HUES48 (cell line): ENCODE measurements around the gene SULT2A1.
A peak's percentile ranks its signal among the peaks of the same experiment; 100 is the strongest.

Source experiments
- H3K27ac ChIP-seq: one replicate; pipeline ENCODE4 v1.7.0; 2013; ENCODE audit warnings: low read depth, low read length, inconsistent platforms
- H3K27me3 ChIP-seq: 2 replicates; pipeline ENCODE4 v1.6.1; 2013; ENCODE audit warnings: mild to moderate bottlenecking, low read length; ENCODE audit not compliant: control insufficient read depth, insufficient read depth
- H3K36me3 ChIP-seq: 2 replicates; pipeline ENCODE4 v1.6.1; 2013; ENCODE audit warnings: low read length; ENCODE audit not compliant: control insufficient read depth, insufficient read depth
- H3K4me1 ChIP-seq: 2 replicates; pipeline ENCODE4 v1.6.1; 2013; ENCODE audit warnings: mild to moderate bottlenecking, low read length; ENCODE audit not compliant: control insufficient read depth, insufficient read depth
- H3K4me3 ChIP-seq: 2 replicates; pipeline ENCODE4 v1.5.1; 2013; ENCODE audit warnings: mild to moderate bottlenecking, low read depth, low read length
- H3K9ac ChIP-seq: 2 replicates; pipeline ENCODE4 v1.6.1; 2013; ENCODE audit warnings: mild to moderate bottlenecking, low read depth, low read length, moderate library complexity
- H3K9me3 ChIP-seq: 2 replicates; pipeline ENCODE4 v1.6.1; 2013; ENCODE audit warnings: low read length; ENCODE audit not compliant: control insufficient read depth, insufficient read depth

Gene SULT2A1

DNA sequence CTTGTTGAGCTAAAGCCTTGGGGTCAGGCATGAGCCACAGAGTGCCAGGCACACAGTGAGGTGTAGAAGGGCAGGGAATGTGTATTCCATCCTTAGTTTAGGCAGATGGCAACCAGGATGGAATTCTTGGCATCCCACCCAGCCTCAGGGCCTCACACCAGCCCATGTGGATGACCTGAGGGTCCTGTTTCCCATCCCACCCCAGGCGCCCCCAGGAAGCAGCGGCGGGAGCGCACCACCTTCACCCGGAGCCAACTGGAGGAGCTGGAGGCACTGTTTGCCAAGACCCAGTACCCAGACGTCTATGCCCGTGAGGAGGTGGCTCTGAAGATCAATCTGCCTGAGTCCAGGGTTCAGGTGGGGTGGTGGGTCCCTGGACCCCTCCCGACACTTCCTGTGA, 50.1 kb downstream of the SULT2A1 start:
- Histone ChIP-seq H3K4me3 (no peak overlapping the region), H3K9ac (no peak overlapping the region), H3K4me1 (0 out of 2 replicates have a peak, but pooled peaks cover 6% of the 10 kb centered on the region), H3K27ac (no peak overlapping the region), H3K27me3 (no peaks in the 10 kb centered on the region), H3K36me3 (no peaks in the 10 kb centered on the region), H3K9me3 (no peaks in the 10 kb centered on the region)

DNA sequence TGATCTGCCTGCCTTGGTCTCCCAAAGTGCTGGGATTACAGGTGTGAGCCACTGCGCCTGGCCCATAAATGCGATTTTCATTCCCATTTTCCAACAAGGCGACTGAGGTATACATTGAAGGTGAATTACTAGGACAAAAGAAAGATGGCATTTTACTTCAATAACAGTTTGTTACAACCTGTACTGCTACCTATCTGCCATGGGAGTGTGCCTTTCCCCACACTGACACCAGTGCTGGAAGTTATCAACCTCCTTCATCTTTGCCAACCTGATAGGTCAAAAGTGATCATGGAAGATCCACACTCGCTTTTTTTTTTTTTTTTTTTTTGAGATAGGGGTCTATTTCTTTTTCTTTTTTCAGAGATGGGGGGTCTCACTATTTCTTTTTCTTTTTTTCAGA, 53.4 kb downstream of the SULT2A1 start:
- H3K4me3 ChIP-seq = no peak overlapping the region
- H3K9me3 ChIP-seq = no peaks in the 10 kb centered on the region
- no peaks in the 10 kb centered on the region for H3K27me3 ChIP-seq
- H3K27ac ChIP-seq = no peak overlapping the region
- no peaks in the 10 kb centered on the region for H3K36me3 ChIP-seq
- H3K9ac ChIP-seq = no peak overlapping the region
- H3K4me1 ChIP-seq = peaks cover 4% of the 10 kb centered on the region; the same call in 1 of the 2 replicates

DNA sequence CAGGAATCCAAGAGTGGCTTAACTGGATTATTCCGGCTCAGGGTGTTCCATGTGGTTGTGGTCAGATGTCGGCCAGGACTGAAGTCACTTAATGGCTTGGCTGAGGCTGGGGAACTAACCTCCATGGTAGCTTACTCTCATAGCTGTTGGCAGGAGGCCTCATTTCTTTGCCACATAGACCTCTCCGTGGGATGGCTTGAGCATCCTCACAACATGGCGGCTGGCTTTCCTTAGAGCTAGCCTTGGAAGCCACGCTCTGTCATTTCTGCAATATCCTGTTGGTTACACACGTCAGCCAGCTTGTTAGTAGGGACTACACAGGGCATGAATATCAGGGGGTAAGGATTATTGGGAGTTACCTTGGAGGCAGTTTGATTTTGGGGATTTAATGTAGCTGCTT, 59.3 kb downstream of the SULT2A1 start:
- H3K27ac ChIP-seq = no peak overlapping the region
- no peaks in the 10 kb centered on the region for H3K9me3 ChIP-seq
- H3K9ac ChIP-seq = no peak overlapping the region
- H3K36me3 ChIP-seq = no peaks in the 10 kb centered on the region
- H3K27me3 ChIP-seq = no peaks in the 10 kb centered on the region
- H3K4me1 ChIP-seq = peaks cover 5% of the 10 kb centered on the region; the same call in 1 of the 2 replicates
- no peak overlapping the region for H3K4me3 ChIP-seq

DNA sequence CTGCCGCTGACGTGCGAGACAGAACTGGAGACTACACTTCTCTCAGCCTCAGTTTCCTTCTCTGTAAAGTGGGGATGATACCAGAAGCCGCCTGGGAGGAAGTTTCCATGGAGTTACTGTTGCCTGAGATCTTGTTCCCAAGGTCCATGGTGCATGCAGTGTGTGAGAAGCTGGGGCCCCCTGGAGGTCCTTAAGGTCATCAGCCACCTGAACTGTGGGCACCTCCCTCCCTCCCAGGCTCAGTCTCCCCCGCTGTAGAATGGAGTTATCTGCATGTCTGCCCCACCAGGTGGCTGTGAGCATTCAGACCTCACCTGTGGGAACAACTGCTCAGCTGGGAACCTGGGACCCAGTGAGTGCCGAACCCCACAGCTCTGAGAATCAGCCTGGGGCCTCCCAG, 61.7 kb downstream of the SULT2A1 start:
- peaks cover 24% of the 10 kb centered on the region for H3K4me1 ChIP-seq
- no peak overlapping the region for H3K27ac ChIP-seq
- no peak overlapping the region for H3K4me3 ChIP-seq
- no peak overlapping the region for H3K9ac ChIP-seq
- no peaks in the 10 kb centered on the region for H3K36me3 ChIP-seq
- H3K27me3 ChIP-seq = no peaks in the 10 kb centered on the region
- no peaks in the 10 kb centered on the region for H3K9me3 ChIP-seq

- Histone ChIP-seq H3K9me3 (no peaks in the 10 kb centered on the region), H3K36me3 (no peaks in the 10 kb centered on the region), H3K4me1 (peaks cover 22% of the 10 kb centered on the region), H3K4me3 (no peak within 1 kb of the TSS), H3K9ac (no peak within 1 kb of the TSS), H3K27me3 (no peaks in the 10 kb centered on the region), H3K27ac (peak within 1 kb of the TSS; percentile 15)
Measured at GRCh38 chr19:47821460-47822020, 64.6 kb downstream of the SULT2A1 start, which contains the start of gene CRX. CRX (plus strand) TSS chr19:47821937; CDS start chr19:47834444, 12,507 bp downstream.
